ENCODE measurements around the gene TMEM31. TPM values are rescaled to one million over a fixed set of nuclear protein-coding genes. Genes with fewer than 3 reads are reported as not detected.

Gene TMEM31
- total and polyA plus RNA-seq, 2 donors, result not detected

DNA sequence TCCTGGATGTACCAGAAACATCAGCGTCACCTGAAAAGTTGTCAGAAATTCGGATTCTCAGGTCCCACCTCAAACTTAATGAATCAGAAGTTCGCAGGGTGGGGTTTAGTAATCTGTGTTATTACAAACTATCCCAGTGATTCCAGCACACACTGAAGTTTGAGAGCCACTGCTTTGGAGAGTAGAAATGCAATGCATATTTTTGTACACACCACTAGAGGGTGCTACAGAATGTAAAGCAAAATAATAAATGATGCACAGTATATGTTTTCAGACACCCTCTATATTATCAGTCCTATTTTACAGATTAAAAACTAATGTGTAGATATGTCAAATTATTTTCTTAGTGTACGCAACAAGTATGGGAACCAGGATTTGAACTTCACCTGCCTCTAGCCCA, 21.8 kb upstream of the TMEM31 start:
- H3K36me3 ChIP-seq (ENCODE audit: insufficient read depth), result no peaks in the 10 kb centered on the region
- no peak overlapping the region for H3K4me3 ChIP-seq (ENCODE audit: low read depth, low read length)
- 33% methylated on average over 4 of the region's 4 CpGs for WGBS
- no peaks in the 10 kb centered on the region for H3K4me1 ChIP-seq (ENCODE audit: insufficient read depth)
- DNase-seq (ENCODE audit: extremely low spot score), result no peak
- no peak overlapping the region for H3K27ac ChIP-seq (ENCODE audit: low read depth)

DNA sequence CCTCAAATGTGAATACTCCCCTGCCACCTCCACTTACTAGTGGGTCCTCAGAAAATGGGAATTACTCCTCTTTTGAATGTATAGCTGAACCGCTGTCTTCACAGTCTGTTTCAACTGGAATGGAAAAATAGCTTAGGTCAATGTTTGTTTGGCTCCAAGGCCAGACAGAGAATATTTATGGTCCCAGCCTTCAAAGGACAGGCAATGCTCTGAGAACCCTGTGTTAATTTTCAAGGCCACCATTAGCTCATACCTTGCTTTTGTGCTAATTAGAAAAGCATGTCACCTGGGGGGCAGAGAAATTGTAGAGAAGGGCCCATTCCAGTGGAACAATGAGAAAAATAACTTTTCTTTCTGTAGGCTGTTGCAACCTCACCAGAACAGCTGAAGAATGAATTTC, 19.6 kb upstream of the TMEM31 start:
- 90% methylated on average over 1 of the region's 1 CpG for WGBS
- Histone ChIP-seq H3K4me3 (ENCODE audit: low read depth, low read length) (no peak overlapping the region), H3K36me3 (ENCODE audit: insufficient read depth) (no peaks in the 10 kb centered on the region), H3K27ac (ENCODE audit: low read depth) (no peak overlapping the region), H3K4me1 (ENCODE audit: insufficient read depth) (no peaks in the 10 kb centered on the region)
- DNase-seq (ENCODE audit: extremely low spot score), result no peak

DNA sequence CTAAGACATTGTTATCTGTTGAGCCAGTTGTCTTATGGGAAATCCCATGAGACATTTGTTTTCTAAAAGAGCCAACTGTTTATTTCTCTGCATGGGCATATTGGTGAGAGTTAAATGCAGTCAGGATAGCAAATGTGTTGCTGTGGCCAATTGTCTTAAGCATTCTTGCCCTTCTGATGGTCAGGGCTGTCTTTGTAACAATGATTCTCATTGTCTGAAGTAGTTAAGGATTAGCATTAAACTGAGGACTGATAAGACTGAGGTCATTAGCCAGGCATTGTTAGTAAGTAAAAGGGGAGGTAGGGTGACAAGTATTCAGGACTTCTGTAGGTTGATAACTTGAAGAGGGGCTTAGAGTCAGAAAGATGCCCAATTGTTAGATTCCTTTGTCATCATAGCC, 13.0 kb upstream of the TMEM31 start:
- Histone ChIP-seq H3K27ac (ENCODE audit: low read depth) (no peak overlapping the region), H3K4me3 (ENCODE audit: low read depth, low read length) (no peak overlapping the region), H3K36me3 (ENCODE audit: insufficient read depth) (no peaks in the 10 kb centered on the region), H3K4me1 (ENCODE audit: insufficient read depth) (no peaks in the 10 kb centered on the region)
- DNase-seq (ENCODE audit: extremely low spot score), result no peak

DNA sequence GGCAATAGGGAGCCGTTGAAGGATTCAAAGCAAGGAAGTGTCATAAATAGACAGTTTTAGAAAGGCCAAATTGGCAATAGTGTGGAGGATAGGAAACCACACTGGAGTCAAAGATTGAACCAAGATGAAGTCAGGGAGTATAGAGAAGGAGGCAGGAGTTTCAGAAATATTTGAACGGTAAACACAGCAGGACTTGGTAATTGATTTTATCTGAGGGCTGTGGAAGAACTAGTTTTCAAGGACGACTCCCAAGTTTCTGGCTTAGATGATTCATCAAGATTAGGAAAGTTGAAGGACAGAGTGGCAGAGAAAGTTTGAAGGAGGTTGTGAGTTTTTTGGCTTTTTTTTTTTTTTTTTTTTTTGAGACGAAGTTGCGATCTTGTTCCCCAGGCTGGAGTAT, 11.5 kb upstream of the TMEM31 start:
- 69% methylated on average over 5 of the region's 5 CpGs for WGBS
- Histone ChIP-seq H3K27ac (ENCODE audit: low read depth) (no peak overlapping the region), H3K4me1 (ENCODE audit: insufficient read depth) (no peaks in the 10 kb centered on the region), H3K4me3 (ENCODE audit: low read depth, low read length) (no peak overlapping the region), H3K36me3 (ENCODE audit: insufficient read depth) (no peaks in the 10 kb centered on the region)
- DNase-seq (ENCODE audit: extremely low spot score), result no peak

DNA sequence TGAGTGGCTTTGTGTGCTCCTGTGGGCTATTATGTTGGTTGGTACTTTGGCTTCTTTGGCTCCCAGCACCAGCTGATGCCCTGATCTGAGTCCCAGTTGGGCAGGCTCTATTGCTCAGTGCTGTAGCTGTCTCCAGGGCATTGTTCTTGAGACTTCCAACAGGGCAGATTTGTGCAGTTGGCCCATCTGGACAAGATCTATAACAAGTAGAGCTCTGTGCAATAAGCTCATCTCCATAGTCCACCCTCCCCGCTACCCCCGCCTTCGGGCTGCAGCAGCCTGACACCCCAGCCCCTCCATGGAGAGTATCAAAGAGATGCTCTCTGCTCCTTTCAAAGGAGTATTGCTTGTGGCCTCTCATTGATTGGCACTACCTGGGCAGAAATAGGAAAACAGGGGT, 5.8 kb upstream of the TMEM31 start:
- no peak overlapping the region for H3K27ac ChIP-seq (ENCODE audit: low read depth)
- no peak for DNase-seq (ENCODE audit: extremely low spot score)
- H3K36me3 ChIP-seq (ENCODE audit: insufficient read depth), result no peaks in the 10 kb centered on the region
- no peaks in the 10 kb centered on the region for H3K4me1 ChIP-seq (ENCODE audit: insufficient read depth)
- WGBS, result 95% methylated on average over 3 of the region's 3 CpGs
- no peak overlapping the region for H3K4me3 ChIP-seq (ENCODE audit: low read depth, low read length)

DNA sequence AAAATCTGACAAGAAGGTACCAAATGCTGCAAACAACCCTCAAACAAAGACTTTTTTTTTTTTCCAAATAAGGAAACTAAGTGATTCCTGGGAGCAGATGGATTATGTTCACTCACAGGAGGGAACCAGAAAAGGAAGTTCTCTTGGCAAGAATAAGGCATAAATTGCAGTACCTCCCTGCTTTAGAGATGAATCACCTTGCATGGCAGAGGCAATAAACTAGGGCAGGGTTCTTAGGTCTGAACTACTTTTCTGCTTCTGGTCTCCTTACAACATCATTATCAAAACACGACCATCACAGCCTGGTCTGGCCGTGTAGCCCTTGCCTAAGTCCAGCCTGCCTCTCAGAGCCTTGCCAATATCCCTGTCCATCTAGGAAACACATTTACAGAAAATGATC, 6.3 kb downstream of the TMEM31 start:
- Histone ChIP-seq H3K4me3 (ENCODE audit: low read depth, low read length) (no peak overlapping the region), H3K4me1 (ENCODE audit: insufficient read depth) (no peaks in the 10 kb centered on the region), H3K27ac (ENCODE audit: low read depth) (no peak overlapping the region), H3K36me3 (ENCODE audit: insufficient read depth) (no peaks in the 10 kb centered on the region)
- WGBS, result 16% methylated on average over 2 of the region's 2 CpGs
- DNase-seq (ENCODE audit: extremely low spot score), result no peak

DNA sequence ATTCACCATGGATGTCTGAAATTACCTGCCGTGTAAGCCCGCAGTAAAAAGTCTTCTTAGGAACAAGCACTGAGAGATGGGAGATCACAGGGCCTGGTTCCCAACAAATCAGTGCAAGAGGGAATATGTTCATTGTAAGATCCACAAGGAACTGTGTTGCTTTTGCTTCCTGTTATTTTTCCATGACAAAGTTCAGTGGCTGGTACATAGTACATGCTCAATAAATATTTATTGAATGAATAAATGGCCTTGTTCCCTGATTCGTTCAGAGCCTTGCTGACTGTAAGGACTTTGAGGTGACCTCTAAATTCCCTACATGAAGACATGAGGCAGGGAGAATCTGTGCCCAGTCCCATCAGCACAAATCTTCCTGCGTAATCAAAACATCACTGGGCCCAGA, 7.4 kb downstream of the TMEM31 start:
- Histone ChIP-seq H3K4me3 (ENCODE audit: low read depth, low read length) (no peak overlapping the region), H3K27ac (ENCODE audit: low read depth) (no peak overlapping the region), H3K36me3 (ENCODE audit: insufficient read depth) (no peaks in the 10 kb centered on the region), H3K4me1 (ENCODE audit: insufficient read depth) (no peaks in the 10 kb centered on the region)
- 89% methylated on average over 4 of the region's 4 CpGs for WGBS
- no peak for DNase-seq (ENCODE audit: extremely low spot score)

DNA sequence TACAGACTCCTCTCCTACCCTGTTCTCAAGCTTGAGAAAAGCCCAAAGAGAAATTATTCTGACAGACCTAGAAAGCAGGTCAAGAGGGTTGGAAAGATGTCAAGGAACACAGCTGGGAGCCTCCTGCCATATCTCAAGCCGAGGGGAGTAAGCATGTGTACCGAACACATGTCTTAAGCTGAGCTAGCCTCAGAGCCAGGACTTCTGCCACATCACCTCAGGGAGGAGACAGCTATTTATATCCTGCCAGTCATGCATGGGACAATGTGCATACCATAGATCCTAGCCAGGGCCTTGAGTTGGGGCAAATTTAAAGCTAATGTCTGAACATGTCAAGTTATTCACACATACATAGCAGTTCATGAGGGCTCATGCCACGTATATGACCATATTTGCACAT, 11.8 kb downstream of the TMEM31 start:
- no peak for DNase-seq (ENCODE audit: extremely low spot score)
- Histone ChIP-seq H3K27ac (ENCODE audit: low read depth) (no peak overlapping the region), H3K36me3 (ENCODE audit: insufficient read depth) (no peaks in the 10 kb centered on the region), H3K4me3 (ENCODE audit: low read depth, low read length) (no peak overlapping the region), H3K4me1 (ENCODE audit: insufficient read depth) (no peaks in the 10 kb centered on the region)
- WGBS, result 49% methylated on average over 3 of the region's 3 CpGs

DNA sequence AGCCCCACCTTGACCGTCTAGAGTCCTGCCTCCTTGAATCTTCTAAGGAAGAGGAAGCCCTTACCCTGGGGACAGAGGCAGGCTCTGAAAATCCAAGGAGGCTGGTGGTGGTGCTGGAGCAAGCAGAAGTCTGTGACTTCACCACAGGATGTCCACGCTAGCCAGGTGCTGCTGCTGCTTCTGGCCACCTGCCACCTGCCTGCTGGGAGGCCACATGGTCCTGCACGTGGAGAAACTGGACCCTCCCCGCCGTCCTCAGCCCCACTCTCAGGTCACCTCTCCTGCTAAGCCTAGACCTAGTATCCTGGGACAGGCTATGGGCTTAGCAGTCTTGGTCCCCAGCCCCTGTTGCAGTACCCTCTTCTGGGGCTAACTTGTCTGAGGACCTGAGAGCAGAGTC, 15.8 kb downstream of the TMEM31 start:
- no peak for DNase-seq (ENCODE audit: extremely low spot score)
- no peaks in the 10 kb centered on the region for H3K4me1 ChIP-seq (ENCODE audit: insufficient read depth)
- no peak overlapping the region for H3K4me3 ChIP-seq (ENCODE audit: low read depth, low read length)
- H3K27ac ChIP-seq (ENCODE audit: low read depth), result no peak overlapping the region
- H3K36me3 ChIP-seq (ENCODE audit: insufficient read depth), result no peaks in the 10 kb centered on the region
- 84% methylated on average over 5 of the region's 5 CpGs for WGBS

DNA sequence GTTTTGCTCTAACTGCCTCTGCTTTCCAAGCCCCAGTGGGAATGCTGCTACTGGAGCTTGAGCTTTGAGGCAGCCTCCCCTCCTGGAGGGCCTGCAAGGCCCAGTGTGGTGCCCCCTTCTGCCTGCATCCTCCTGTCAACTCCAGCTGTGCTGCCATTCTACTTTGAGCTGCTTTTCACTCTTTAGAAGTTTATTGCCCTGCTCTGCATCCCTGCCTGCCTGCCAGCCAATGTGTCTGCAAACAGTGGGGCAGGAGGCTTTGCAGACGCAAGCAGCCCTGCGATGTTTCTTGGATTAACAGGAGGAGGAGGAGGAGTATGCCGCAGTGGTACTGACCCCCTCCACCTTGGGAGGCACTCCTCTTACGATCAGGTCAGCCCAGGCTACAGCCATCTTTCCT, 16.4 kb downstream of the TMEM31 start:
- H3K4me1 ChIP-seq (ENCODE audit: insufficient read depth), result no peaks in the 10 kb centered on the region
- DNase-seq (ENCODE audit: extremely low spot score), result no peak
- WGBS, result 74% methylated on average over 4 of the region's 4 CpGs
- no peak overlapping the region for H3K4me3 ChIP-seq (ENCODE audit: low read depth, low read length)
- H3K36me3 ChIP-seq (ENCODE audit: insufficient read depth), result no peaks in the 10 kb centered on the region
- H3K27ac ChIP-seq (ENCODE audit: low read depth), result no peak overlapping the region

DNA sequence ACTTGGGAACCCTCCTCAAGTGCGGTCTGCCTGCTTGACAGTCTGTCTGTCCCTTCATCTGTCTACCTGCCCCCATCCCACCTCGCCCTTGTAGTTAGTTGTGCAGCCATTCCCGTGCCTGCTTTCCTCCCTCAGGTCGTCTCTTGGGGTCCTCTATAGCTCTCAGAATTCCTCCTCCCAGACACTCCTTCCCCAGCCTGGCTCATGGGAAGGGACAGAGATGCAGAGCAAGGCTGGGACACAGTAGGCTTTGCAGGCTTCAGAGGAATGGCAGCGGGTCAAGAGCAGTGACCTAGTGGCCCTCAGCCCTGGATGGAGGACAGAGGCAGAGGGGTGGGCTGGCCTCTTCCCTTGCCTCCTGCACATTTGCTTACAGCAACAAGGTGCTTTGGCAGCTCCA, 18.3 kb downstream of the TMEM31 start:
- Histone ChIP-seq H3K36me3 (ENCODE audit: insufficient read depth) (no peaks in the 10 kb centered on the region), H3K27ac (ENCODE audit: low read depth) (no peak overlapping the region), H3K4me3 (ENCODE audit: low read depth, low read length) (no peak overlapping the region), H3K4me1 (ENCODE audit: insufficient read depth) (no peaks in the 10 kb centered on the region)
- DNase-seq (ENCODE audit: extremely low spot score), result no peak
- WGBS, result 78% methylated on average over 5 of the region's 5 CpGs

DNA sequence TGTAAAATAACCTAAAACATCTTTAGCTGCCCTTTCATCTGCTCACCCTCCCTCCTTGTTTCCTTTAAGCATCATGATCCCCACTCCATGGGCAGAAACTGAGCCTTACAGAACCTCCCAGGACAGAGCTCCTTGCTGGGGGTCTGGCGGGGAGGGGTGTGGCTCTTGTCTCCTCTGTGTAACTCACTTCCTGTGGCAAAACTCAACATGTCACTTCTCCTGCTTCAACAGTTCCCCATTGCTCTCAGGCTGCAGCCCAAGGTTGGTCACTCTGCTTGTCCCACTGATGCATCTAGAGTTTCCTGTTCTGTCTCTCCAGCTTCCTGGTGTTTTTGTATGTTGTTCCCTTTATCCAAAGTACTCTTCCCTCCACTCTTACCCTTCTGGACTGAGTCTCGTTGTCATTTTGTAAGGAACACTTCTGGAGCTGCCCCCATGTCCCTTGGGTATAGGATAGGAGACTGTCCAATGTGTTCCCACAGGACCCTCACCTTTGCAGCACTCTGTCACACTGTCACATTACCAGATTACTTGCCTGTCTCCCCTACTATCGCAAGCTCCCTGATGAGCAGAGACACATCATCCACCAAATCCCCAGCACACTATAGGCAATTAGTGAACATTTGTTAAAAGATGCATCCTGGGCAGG, 19.6 kb downstream of the TMEM31 start:
- DNase-seq (ENCODE audit: extremely low spot score), result no peak

DNA sequence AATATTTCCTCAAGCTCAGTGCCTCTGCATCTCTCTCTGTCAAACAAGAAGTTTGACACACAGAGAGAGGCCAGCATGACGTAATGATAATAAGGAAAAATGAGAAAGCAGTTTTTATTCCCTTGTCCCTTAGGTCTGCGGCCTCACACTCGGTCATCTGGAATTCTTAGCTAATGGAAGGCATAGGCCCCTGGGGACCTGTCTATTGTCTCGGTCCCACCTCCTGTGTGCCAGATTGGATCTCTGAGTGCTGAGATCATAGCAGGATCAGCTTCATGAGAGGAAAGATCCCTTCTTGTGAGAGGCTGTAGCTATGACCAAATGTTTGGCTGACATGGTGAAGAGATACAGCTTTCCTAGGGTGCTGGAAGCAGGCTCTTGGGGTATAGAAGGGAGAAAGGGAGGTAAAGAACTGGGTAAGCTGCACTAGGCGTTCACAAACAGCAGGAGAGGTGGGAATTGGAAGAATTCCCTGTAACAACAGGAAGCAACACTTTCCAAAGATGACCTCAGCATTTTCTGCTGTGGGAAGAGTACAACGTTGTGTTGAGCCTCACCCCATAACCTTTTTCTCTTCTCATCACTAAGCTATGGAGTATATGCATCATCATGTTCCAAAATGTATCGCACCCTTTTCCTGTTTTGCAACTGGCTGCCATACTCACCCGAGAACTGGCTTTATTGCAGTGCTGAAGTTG, 20.2 kb downstream of the TMEM31 start:
- Histone ChIP-seq H3K4me1 (ENCODE audit: insufficient read depth) (no peaks in the 10 kb centered on the region), H3K27ac (ENCODE audit: low read depth) (no peak overlapping the region), H3K4me3 (ENCODE audit: low read depth, low read length) (no peak overlapping the region), H3K36me3 (ENCODE audit: insufficient read depth) (no peaks in the 10 kb centered on the region)
- WGBS, result 21% methylated on average over 8 of the region's 8 CpGs
- DNase-seq (ENCODE audit: extremely low spot score), result peak; percentile 7

More for the DNA sequence above, 19.6 kb downstream of the TMEM31 start:
- Histone ChIP-seq H3K27ac (ENCODE audit: low read depth) (no peak overlapping the region), H3K36me3 (ENCODE audit: insufficient read depth) (no peaks in the 10 kb centered on the region), H3K4me1 (ENCODE audit: insufficient read depth) (no peaks in the 10 kb centered on the region), H3K4me3 (ENCODE audit: low read depth, low read length) (no peak overlapping the region)
- 75% methylated on average over 3 of the region's 3 CpGs for WGBS

DNA sequence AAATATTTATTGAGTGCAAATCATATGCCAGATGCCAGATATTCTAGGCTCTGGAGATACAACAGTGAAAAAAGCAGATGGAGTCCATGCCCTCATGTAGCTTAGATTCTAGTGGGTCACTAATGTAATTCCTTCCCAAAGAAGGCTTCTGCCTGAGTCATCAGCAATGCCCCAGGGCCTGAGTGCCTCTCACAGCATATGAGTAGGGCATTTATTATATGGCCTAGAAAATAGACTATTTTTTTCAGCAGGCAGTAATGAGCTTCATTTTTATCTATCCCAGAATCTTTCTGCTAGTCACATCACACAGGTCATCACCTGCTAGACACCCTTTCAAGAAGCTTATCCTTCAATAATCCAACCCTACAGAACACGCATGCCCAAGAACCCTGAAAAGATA, 22.3 kb downstream of the TMEM31 start:
- no peak overlapping the region for H3K4me3 ChIP-seq (ENCODE audit: low read depth, low read length)
- no peaks in the 10 kb centered on the region for H3K4me1 ChIP-seq (ENCODE audit: insufficient read depth)
- 100% methylated on average over 1 of the region's 1 CpG for WGBS
- no peaks in the 10 kb centered on the region for H3K36me3 ChIP-seq (ENCODE audit: insufficient read depth)
- DNase-seq (ENCODE audit: extremely low spot score), result no peak
- H3K27ac ChIP-seq (ENCODE audit: low read depth), result no peak overlapping the region
